ENCODE measurements around the gene ANAPC2.

ANAPC2 gene

DNA sequence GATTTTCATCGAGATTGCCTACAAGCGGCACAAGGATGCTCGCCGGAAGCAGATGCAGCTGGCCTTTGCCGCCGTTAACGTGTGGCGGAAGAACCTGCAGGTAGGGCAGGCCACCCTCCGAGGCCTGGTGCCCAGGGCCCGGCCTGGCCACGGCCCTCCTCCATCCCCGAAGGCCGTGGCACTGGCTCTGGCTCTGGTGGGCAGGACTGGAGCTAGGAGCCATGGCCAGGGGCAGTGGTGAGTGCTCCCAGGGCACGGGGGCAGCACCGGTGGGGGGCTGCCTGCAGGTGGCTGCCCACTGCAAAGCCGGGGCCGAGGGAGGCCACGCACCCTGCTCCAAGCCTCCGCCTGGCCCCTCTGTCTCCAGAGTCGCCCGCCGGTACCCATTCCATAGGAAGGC, 24.6 kb downstream of the ANAPC2 start:
- WGBS (ENCODE audit: extremely low coverage, insufficient coverage, low lambda C conversion rate) = no CpG with 5 or more reads among the region's 22 CpGs
- Histone ChIP-seq H3K4ac (ENCODE audit: low read depth, low read length) (no peak overlapping the region), H2BK15ac (replicated peaks; ENCODE audit: low read depth) (no peak overlapping the region), H2BK120ac (ENCODE audit: low read depth, low read length) (no peak overlapping the region), H3K79me1 (ENCODE audit: low read length) (no peaks in the 10 kb centered on the region), H3K23ac (ENCODE audit: low read length) (no peak overlapping the region), H3K56ac (ENCODE audit: low read length) (no peak overlapping the region), H4K5ac (ENCODE audit: low read length) (no peak overlapping the region), H3K4me3 (ENCODE audit: low read length) (no peak overlapping the region), H2AK5ac (ENCODE audit: low read length) (no peak overlapping the region), H3K18ac (ENCODE audit: low read length) (no peak overlapping the region), H2BK5ac (ENCODE audit: low read length) (no peak overlapping the region), H3K27me3 (ENCODE audit: insufficient read depth, low read length, poor library complexity) (peaks cover 33% of the 10 kb centered on the region), H3K4me2 (ENCODE audit: low read length) (no peak overlapping the region), H3K9ac (ENCODE audit: low read length) (no peak overlapping the region), H3K36me3 (ENCODE audit: control insufficient read depth, insufficient read depth, low read length) (no peaks in the 10 kb centered on the region), H3K79me2 (ENCODE audit: control insufficient read depth, insufficient read depth, low read length) (no peaks in the 10 kb centered on the region), H3K27ac (ENCODE audit: low read depth, low read length) (no peak overlapping the region), H4K8ac (ENCODE audit: low read depth, low read length) (no peak overlapping the region), H3K4me1 (ENCODE audit: control insufficient read depth, low read depth, low read length) (no peaks in the 10 kb centered on the region)
- DNase-seq = no peak

DNA sequence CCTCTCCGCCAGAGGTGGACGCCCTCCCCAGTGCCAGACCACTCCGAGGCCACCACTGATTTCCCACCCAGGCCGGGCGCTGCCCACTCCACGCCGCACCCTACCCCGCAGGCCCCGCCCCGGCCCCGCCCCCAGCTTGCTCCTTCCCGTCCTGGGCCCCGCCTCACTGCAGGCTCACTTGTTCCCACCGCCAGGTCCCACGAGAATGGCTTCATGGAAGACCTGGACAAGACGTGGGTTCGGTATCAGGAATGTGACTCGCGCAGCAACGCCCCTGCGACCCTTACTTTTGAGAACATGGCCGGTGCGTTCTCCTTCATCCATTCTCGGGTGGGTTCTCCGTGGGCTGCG, 25.0 kb downstream of the ANAPC2 start:
- DNase-seq = peak; percentile 28
- no peaks in the 10 kb centered on the region for H3K79me1 ChIP-seq (ENCODE audit: low read length)
- H3K36me3 ChIP-seq (ENCODE audit: control insufficient read depth, insufficient read depth, low read length) = no peaks in the 10 kb centered on the region
- no peaks in the 10 kb centered on the region for H3K79me2 ChIP-seq (ENCODE audit: control insufficient read depth, insufficient read depth, low read length)
- H4K8ac ChIP-seq (ENCODE audit: low read depth, low read length) = no peak overlapping the region
- H3K4me1 ChIP-seq (ENCODE audit: control insufficient read depth, low read depth, low read length) = no peaks in the 10 kb centered on the region
- no peak overlapping the region for H3K27ac ChIP-seq (ENCODE audit: low read depth, low read length)
- peak overlapping the region; percentile 11 for H3K4me2 ChIP-seq (ENCODE audit: low read length)
- H3K9ac ChIP-seq (ENCODE audit: low read length) = no peak overlapping the region
- H2AK5ac ChIP-seq (ENCODE audit: low read length) = no peak overlapping the region
- no peak overlapping the region for H2BK15ac ChIP-seq (replicated peaks; ENCODE audit: low read depth)
- H3K23ac ChIP-seq (ENCODE audit: low read length) = no peak overlapping the region
- no peak overlapping the region for H2BK5ac ChIP-seq (ENCODE audit: low read length)
- WGBS (ENCODE audit: extremely low coverage, insufficient coverage, low lambda C conversion rate) = no CpG with 5 or more reads among the region's 26 CpGs
- no peak overlapping the region for H2BK120ac ChIP-seq (ENCODE audit: low read depth, low read length)
- H4K5ac ChIP-seq (ENCODE audit: low read length) = no peak overlapping the region
- H3K56ac ChIP-seq (ENCODE audit: low read length) = peak overlapping the region; percentile 42
- H3K27me3 ChIP-seq (ENCODE audit: insufficient read depth, low read length, poor library complexity) = peaks cover 30% of the 10 kb centered on the region
- H3K4ac ChIP-seq (ENCODE audit: low read depth, low read length) = no peak overlapping the region
- no peak overlapping the region for H3K18ac ChIP-seq (ENCODE audit: low read length)
- H3K4me3 ChIP-seq (ENCODE audit: low read length) = no peak overlapping the region

DNA sequence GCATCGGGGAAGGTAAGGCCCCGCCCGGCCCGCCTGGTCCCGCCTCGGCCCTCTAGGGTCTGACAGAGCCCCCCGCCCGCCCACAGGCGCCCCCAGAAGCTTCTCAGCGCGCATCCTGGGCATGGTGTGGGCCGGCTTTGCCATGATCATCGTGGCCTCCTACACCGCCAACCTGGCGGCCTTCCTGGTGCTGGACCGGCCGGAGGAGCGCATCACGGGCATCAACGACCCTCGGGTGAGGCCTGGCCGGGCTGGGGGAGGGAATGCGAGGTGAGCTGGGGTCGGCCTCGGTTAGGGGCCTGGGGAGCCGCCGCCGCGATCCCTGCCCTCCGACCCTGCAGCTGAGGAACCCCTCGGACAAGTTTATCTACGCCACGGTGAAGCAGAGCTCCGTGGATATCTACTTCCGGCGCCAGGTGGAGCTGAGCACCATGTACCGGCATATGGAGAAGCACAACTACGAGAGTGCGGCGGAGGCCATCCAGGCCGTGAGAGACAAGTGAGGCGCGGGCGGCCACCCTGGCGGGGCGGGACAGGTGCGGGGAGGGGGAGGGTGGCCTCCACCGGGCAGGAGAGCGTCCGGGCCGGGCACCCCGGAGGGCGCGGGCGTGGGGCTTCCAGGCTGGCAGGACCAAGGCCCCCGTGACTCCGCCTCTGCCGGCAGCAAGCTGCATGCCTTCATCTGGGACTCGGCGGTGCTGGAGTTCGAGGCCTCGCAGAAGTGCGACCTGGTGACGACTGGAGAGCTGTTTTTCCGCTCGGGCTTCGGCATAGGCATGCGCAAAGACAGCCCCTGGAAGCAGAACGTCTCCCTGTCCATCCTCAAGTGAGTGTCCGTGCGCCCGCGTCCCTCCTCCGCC, 25.6 kb downstream of the ANAPC2 start:
- no peak overlapping the region for H3K4me3 ChIP-seq (ENCODE audit: low read length)
- H3K36me3 ChIP-seq (ENCODE audit: control insufficient read depth, insufficient read depth, low read length) = no peaks in the 10 kb centered on the region

DNA sequence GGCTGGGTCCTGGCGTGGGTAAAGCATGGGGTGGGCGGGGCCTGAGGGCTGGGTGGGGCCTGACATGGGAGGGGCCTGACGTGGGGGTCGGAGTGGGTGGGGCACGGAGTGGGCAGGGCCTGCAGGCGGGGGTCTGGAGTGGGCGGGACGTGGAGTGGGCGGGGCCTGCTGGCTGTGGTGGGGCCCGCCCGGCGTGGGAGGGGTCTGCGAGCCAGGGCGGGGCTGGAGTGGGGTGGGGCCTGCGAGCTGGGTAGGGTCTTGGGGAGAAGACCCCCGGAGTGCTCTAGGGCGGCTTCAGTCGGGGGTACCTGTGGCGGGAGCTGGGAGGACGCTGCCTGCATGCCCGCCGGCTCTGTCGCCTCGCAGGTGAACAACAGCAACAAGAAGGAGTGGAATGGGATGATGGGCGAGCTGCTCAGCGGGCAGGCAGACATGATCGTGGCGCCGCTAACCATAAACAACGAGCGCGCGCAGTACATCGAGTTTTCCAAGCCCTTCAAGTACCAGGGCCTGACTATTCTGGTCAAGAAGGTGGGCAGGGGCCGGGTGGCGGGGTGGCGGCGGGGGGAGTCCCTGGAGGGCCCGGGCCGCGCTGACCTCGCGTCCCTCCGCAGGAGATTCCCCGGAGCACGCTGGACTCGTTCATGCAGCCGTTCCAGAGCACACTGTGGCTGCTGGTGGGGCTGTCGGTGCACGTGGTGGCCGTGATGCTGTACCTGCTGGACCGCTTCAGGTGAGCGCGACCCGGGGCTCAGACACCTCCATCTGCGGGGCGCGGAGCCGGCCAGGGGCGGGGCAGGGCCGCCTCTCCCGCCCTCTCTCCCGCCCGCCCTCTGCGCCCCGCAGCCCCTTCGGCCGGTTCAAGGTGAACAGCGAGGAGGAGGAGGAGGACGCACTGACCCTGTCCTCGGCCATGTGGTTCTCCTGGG, 26.5 kb downstream of the ANAPC2 start:
- DNase-seq = peak; percentile 21

More for the DNA sequence above, 25.6 kb downstream of the ANAPC2 start:
- Histone ChIP-seq H3K79me2 (ENCODE audit: control insufficient read depth, insufficient read depth, low read length) (no peaks in the 10 kb centered on the region), H3K4me1 (ENCODE audit: control insufficient read depth, low read depth, low read length) (no peaks in the 10 kb centered on the region), H3K56ac (ENCODE audit: low read length) (peak overlapping the region; percentile 42), H2BK15ac (replicated peaks; ENCODE audit: low read depth) (no peak overlapping the region), H4K8ac (ENCODE audit: low read depth, low read length) (no peak overlapping the region), H3K23ac (ENCODE audit: low read length) (no peak overlapping the region), H3K4me2 (ENCODE audit: low read length) (peak overlapping the region; percentile 11), H3K9ac (ENCODE audit: low read length) (no peak overlapping the region), H3K18ac (ENCODE audit: low read length) (no peak overlapping the region), H3K27me3 (ENCODE audit: insufficient read depth, low read length, poor library complexity) (peaks cover 26% of the 10 kb centered on the region), H2BK5ac (ENCODE audit: low read length) (no peak overlapping the region), H2AK5ac (ENCODE audit: low read length) (no peak overlapping the region), H2BK120ac (ENCODE audit: low read depth, low read length) (no peak overlapping the region), H3K79me1 (ENCODE audit: low read length) (no peaks in the 10 kb centered on the region), H3K4ac (ENCODE audit: low read depth, low read length) (no peak overlapping the region), H4K5ac (ENCODE audit: low read length) (no peak overlapping the region), H3K27ac (ENCODE audit: low read depth, low read length) (no peak overlapping the region)
- peak; percentile 50 for DNase-seq
- WGBS (ENCODE audit: extremely low coverage, insufficient coverage, low lambda C conversion rate) = no CpG with 5 or more reads among the region's 74 CpGs

DNA sequence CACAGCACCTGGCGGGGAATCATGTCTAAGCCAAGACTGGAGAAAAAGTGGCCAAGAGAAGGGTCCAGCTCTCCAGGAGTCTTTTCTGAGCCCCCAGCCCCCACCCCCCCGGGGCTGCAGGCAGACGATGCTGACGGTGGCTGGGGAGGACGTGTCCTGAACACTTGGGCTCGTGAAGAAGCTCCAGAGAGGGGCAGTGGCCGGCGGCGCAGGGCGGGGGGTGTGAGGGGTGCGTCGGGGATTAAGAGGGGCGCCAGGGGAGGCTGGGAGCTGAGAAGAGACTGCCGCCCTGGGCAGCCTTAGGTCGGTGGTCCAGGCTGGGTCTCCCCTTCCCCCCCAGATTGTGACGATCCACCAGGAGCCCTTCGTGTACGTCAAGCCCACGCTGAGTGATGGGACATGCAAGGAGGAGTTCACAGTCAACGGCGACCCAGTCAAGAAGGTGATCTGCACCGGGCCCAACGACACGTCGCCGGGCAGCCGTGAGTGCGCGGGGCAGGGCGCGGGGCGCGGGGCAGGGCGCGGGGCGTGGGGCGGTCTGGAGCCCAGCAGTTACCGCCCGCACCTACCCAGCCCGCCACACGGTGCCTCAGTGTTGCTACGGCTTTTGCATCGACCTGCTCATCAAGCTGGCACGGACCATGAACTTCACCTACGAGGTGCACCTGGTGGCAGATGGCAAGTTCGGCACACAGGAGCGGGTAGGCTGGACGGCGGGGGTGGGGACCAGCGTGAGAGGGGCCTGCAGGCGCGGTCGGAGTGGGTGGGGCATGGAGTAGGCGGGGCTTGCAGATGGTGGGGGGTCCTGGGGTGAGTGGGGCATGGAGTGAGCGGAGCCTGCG, 27.4 kb downstream of the ANAPC2 start:
- Histone ChIP-seq H3K18ac (ENCODE audit: low read length) (no peak overlapping the region), H3K23ac (ENCODE audit: low read length) (no peak overlapping the region), H3K56ac (ENCODE audit: low read length) (no peak overlapping the region), H3K4me1 (ENCODE audit: control insufficient read depth, low read depth, low read length) (no peaks in the 10 kb centered on the region), H2BK15ac (replicated peaks; ENCODE audit: low read depth) (no peak overlapping the region), H3K4me2 (ENCODE audit: low read length) (no peak overlapping the region), H3K27ac (ENCODE audit: low read depth, low read length) (no peak overlapping the region), H3K27me3 (ENCODE audit: insufficient read depth, low read length, poor library complexity) (peaks cover 18% of the 10 kb centered on the region), H3K79me2 (ENCODE audit: control insufficient read depth, insufficient read depth, low read length) (no peaks in the 10 kb centered on the region), H2BK5ac (ENCODE audit: low read length) (no peak overlapping the region), H4K8ac (ENCODE audit: low read depth, low read length) (no peak overlapping the region), H3K36me3 (ENCODE audit: control insufficient read depth, insufficient read depth, low read length) (no peaks in the 10 kb centered on the region), H3K9ac (ENCODE audit: low read length) (no peak overlapping the region), H4K5ac (ENCODE audit: low read length) (no peak overlapping the region), H2BK120ac (ENCODE audit: low read depth, low read length) (no peak overlapping the region), H3K4ac (ENCODE audit: low read depth, low read length) (no peak overlapping the region), H3K4me3 (ENCODE audit: low read length) (no peak overlapping the region), H3K79me1 (ENCODE audit: low read length) (no peaks in the 10 kb centered on the region), H2AK5ac (ENCODE audit: low read length) (no peak overlapping the region)
- no peak for DNase-seq
- no CpG with 5 or more reads among the region's 56 CpGs for WGBS (ENCODE audit: extremely low coverage, insufficient coverage, low lambda C conversion rate)

More for the DNA sequence above, 26.5 kb downstream of the ANAPC2 start:
- Histone ChIP-seq H2BK120ac (ENCODE audit: low read depth, low read length) (no peak overlapping the region), H2AK5ac (ENCODE audit: low read length) (no peak overlapping the region), H3K4me3 (ENCODE audit: low read length) (no peak overlapping the region), H3K36me3 (ENCODE audit: control insufficient read depth, insufficient read depth, low read length) (no peaks in the 10 kb centered on the region), H3K79me2 (ENCODE audit: control insufficient read depth, insufficient read depth, low read length) (no peaks in the 10 kb centered on the region), H3K27me3 (ENCODE audit: insufficient read depth, low read length, poor library complexity) (peaks cover 19% of the 10 kb centered on the region), H3K23ac (ENCODE audit: low read length) (no peak overlapping the region), H2BK15ac (replicated peaks; ENCODE audit: low read depth) (no peak overlapping the region), H3K79me1 (ENCODE audit: low read length) (no peaks in the 10 kb centered on the region), H3K27ac (ENCODE audit: low read depth, low read length) (no peak overlapping the region), H3K18ac (ENCODE audit: low read length) (no peak overlapping the region), H3K4ac (ENCODE audit: low read depth, low read length) (no peak overlapping the region), H3K9ac (ENCODE audit: low read length) (no peak overlapping the region), H4K5ac (ENCODE audit: low read length) (no peak overlapping the region), H2BK5ac (ENCODE audit: low read length) (no peak overlapping the region), H3K4me1 (ENCODE audit: control insufficient read depth, low read depth, low read length) (no peaks in the 10 kb centered on the region), H4K8ac (ENCODE audit: low read depth, low read length) (no peak overlapping the region), H3K56ac (ENCODE audit: low read length) (no peak overlapping the region), H3K4me2 (ENCODE audit: low read length) (no peak overlapping the region)
- WGBS (ENCODE audit: extremely low coverage, insufficient coverage, low lambda C conversion rate) = no CpG with 5 or more reads among the region's 71 CpGs
